ENCODE data around the gene RPS6KA1.

DNA sequence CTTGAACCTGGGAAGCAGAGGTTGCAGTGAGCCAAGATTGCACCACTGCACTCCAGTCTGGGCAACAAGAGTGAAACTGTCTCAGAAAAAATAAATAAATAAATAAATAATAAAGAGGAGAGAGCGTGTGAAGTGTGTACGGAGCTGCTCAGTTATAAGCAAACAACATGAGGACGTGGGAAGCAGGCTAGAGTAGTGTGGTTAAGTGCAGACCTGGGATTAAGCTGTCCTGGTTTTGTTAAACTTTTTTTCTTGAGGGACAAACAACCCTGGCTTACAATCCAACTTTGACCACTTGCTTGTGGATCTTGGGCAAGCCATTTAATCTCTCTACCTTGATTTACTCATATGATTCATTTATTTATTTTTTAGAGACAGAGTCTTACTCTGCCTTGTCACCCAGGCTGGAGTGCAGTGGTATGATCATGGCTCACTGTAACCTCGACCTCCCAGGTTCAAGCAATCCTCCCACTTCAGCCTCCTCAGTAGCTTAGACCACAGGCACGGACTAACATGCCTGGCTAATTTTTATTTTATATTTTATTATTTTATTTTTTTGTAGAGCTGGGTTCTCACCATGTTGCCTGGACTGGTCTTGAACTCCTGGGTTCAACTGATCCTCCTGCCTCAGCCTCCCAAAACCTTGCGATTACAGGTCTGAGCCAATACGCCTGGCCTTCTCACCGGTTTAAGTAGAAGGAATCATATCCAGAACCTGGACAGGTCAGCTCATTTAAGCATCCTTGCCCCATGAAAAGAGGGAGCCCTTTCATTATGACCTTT is 52.7 kb downstream of the RPS6KA1 start:
- TF ChIP-seq, protein P1, sequence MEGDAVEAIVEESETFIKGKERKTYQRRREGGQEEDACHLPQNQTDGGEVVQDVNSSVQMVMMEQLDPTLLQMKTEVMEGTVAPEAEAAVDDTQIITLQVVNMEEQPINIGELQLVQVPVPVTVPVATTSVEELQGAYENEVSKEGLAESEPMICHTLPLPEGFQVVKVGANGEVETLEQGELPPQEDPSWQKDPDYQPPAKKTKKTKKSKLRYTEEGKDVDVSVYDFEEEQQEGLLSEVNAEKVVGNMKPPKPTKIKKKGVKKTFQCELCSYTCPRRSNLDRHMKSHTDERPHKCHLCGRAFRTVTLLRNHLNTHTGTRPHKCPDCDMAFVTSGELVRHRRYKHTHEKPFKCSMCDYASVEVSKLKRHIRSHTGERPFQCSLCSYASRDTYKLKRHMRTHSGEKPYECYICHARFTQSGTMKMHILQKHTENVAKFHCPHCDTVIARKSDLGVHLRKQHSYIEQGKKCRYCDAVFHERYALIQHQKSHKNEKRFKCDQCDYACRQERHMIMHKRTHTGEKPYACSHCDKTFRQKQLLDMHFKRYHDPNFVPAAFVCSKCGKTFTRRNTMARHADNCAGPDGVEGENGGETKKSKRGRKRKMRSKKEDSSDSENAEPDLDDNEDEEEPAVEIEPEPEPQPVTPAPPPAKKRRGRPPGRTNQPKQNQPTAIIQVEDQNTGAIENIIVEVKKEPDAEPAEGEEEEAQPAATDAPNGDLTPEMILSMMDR (optimal IDR thresholded peaks at IDR 0.05 in 1 of 3, IDR thresholded peaks at IDR 0.05 in 1 of 3, conservative IDR thresholded peaks at IDR 0.05 in 1 of 3; ENCODE audit: extremely low read depth in 1 of 3, insufficient read depth in 2 of 3, low read length in 3 of 3): no peak
- no peak for TF ChIP-seq EZH2 (IDR thresholded peaks at IDR 0.05; ENCODE audit: low read length)
